Stimulated activated CD4-positive, alpha-beta T cell treated with anti-CD3 and anti-CD28 coated beads, Interleukin-4, amount 100 ng/mL, for 48 hours (primary cell): Measurements from ENCODE around the gene OR2T27.
"Not testable (repeated sequence)": the region's sequence is repeated elsewhere in the genome, so short reads cannot be mapped to it uniquely, and the experiment has no call there.

Experiments
- DNase-seq, 2 donors: peaks; one replicate each; pipeline ENCODE4 v3.0.0-alpha.2; 2020; ENCODE audit warnings: low read depth in 2 of 2

OR2T27 gene

GRCh38 chr1:248640906-248641305, 14.4 kb downstream of the OR2T27 start:
- DNase-seq, result not testable (repeated sequence)

DNA sequence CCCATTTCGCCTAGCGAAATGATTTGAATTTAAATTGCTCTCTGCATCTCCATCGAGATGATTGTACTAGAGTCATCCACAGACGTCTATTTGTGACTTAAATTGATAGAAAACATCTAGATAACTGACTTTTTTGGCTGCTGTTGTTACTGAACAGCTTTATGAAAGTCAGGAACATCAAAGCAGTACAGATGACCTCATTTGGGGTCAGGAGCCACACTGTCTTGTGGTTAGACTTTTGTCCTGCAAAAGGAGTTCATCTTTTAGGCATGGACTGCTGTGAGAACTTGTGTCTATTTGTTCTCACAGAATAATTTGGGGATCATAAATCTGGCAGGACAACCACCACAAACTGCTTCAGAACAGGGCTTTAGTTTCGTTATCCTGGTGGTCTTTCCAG, 15.7 kb downstream of the OR2T27 start:
- not testable (repeated sequence) for DNase-seq

DNA sequence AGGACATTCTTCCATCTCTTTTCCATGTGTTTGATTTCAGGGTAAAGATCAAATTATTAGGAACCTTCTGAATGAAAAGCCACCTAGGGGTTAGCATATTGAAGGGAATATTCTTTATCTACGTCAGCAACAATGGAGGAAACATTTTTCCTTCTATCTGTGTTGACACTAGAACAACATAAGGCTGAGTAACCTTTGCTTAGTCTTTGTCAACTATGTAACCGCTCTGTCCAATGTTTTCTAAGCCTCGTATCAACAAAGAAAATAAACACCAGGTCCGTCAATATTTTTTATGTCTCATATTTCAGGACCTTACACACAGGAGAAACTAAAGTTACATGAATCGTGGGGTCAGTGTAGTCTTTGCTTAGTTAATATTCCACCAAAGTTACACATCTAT, 18.7 kb downstream of the OR2T27 start:
- not testable (repeated sequence) for DNase-seq

DNA sequence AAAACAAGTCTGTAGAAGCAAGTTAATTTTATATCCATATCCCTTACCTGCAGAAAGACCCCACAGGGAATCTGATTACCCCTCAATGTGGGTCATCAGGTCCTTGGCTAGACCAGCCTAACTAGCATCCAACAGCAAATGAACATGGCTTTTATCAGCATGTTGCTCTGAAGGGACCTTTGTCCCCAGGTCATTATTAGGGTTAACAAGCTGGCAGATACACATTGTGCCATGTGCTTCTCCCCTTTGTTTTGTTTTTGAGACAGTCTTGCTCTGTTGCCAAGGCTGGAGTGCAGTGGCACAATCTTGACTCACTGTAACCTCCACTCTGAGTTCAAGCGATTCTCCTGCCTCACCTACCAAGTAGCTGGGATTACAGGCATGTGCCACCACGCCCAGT, 20.3 kb downstream of the OR2T27 start, which contains the start of gene OR2T11:
Gene OR2T11, minus strand, starts transcription at position 101 of the 400 bp plus-strand sequence. CDS start 7,963 bp downstream, outside the sequence.
- DNase-seq, result not testable (repeated sequence)

DNA sequence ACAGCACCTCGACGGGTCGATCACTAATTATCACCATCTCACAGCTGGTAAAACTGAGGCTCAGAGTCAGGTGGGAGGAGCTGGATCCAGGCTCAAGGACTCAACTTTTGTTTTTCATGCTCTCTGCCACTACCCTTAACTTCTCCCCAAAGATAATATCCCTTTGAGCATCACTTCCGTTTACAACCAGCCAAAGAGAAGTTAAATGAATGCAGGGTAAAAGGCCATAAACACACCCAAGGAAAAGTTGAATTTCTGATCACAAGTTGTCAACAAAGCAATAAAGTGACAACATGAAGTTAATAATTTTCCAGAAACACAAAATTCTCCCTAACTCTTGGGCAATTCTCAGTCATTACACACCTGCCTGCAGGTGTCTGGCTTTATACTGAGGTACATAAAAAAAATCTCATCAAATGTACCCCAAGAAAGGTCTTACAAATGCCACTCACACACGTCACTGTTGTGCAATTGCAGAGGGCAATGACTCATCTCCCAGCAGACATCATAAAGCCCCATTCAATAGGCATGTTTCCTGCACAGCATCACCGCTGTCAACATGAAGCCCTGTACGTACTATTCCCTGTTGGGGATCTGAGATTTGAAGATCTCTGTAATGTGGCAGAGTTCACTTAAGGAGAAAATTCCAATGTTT, 23.8 kb downstream of the OR2T27 start:
- DNase-seq, result no peak

DNA sequence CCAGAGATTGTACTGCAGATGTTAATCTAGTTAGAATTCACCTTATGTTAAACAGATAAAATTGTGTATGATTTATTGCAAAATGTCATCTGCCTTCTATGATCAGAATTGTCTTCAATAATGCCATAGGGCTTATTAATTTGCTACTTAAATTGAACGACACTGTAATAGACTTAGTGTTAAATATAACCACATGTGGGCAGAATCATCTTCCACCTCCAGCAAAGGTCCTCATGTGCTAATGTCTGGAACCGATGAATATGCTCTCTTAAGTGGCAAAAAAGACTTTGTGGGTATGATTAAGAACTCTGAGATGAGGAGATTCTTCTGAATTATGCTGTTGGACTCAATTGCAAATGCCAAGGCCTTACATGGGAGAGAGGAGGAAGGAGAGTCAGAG, 24.8 kb downstream of the OR2T27 start:
- no peak for DNase-seq

DNA sequence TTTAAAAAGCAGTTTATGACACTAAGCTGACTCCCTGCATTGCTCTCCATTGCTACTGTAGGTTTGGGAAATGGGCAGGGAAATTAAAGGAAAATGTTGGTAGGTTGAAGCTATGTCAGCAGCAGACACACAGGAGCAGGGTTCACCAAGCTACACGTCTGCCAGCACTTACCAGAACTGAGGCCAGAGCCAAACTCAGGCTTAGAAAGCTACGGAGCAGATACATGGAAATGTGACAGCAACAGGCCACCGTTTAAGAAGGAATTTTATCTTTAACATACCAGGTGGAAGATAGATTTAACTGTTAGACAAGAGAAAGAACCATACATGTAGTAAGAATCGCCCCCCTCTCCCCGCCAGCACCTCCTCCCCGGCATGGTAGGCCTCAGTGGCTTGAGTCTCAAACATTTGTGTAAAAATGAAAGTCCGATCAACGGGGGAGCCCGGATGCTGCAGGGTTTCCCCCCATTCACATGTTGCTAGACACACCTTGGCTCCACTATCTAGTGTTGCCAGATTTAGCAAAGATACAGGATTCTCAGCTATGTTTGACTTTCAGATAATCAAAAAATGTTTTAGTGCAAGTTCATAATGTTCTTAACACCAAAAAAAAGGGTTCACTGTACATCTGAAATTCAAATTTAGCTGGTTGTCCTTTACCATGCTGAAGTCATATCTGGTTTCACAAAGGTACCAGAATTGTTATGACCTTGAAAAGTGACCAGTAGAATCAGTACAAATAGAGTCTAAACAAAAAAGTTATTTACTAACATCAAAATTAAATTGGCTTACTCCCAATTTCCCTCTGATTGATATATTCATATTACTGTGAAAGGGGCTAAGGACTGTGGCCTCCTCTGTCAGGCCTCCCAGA, 27.1 kb downstream of the OR2T27 start:
- no peak for DNase-seq

GRCh38 chr1:248625971-248626370, 29.4 kb downstream of the OR2T27 start:
- no peak for DNase-seq

- no peak for DNase-seq
Observed at GRCh38 chr1:248625166-248625565, 30.2 kb downstream of the OR2T27 start.

DNA sequence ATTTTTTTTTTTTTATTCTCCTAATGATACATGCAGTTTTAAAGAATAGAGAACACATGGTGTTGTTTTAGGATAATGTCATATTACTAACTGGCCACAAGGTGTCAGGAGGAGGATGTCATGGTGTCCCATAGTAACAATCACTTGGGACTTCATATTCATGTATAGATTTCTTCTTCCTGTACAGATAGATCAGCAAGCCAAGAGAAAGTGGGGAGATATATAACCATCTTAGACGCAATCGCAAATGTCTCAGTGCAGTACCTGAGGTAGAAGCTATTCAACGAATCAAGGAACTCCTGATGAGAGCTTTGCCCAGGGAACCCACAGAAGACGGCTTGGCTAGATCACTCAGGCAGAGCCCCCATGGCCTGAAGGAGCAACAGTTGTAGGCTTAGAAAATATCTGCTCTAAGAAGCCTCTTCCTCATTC, 32.7 kb downstream of the OR2T27 start:
- DNase-seq, result no peak

DNA sequence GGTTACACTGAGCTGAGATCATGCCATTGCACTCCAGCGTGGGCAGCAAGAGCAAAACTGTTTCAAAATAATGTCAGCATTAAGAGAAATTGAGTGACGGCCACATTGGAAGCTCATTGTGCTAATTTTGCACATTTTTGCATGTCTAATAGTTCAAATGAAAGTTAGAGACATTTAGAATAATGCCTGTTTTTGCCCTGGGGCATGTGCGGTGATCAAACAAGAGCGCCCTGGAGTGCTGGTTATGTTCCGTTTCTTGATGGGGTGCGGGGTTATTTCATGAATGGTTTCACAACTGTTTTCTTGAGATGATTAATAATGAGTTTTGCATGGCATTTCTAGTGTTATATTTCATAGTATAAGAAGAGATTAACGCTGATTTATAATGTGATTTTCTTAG, 33.6 kb downstream of the OR2T27 start:
- no peak for DNase-seq

- DNase-seq, result peak; percentile 58 to 59
Observed at GRCh38 chr1:248618878-248619277, 36.5 kb downstream of the OR2T27 start.

- DNase-seq, result no peak
Observed at GRCh38 chr1:248618119-248618518, 37.2 kb downstream of the OR2T27 start.

- no peak for DNase-seq
Observed at GRCh38 chr1:248613742-248614141, 41.6 kb downstream of the OR2T27 start.

GRCh38 chr1:248611883-248612414, 43.4 kb downstream of the OR2T27 start:
- DNase-seq, result peak in 1 of 2 donors; percentile 11

DNA sequence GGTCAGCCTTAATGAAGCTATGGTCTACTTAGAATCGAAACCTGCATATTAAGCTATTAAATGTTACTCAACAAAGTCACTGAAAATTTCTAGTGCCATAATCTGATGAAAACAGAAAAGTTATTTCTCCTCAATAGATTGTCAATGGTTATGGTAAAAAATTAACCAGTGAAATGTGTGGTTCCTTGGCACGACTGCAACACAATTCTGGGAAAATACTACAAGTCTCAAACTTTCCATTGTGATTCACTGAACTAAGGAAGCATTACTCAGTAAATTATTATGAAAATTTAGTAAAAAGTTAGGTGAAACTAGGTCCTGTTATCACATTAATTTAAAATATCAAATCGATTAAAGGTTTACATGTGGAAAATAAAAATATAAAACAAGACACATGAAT, 45.0 kb downstream of the OR2T27 start:
- no peak for DNase-seq
